Esophagus (tissue), 2 donors: ENCODE measurements around the gene SCNM1. TPM values are rescaled to one million over a fixed set of nuclear protein-coding genes. Genes with fewer than 3 reads are reported as not detected.
"Not testable (repeated sequence)": the region's sequence is repeated elsewhere in the genome, so short reads cannot be mapped to it uniquely, and the experiment has no call there.

Experiments used
- H3K27ac ChIP-seq, 2 donors: one replicate each; pipeline ENCODE4 v1.5.1; 2013; ENCODE audit warnings: low read depth in 2 of 2, mild to moderate bottlenecking in 2 of 2, inconsistent platforms in 1 of 2, low read length in 1 of 2, moderate library complexity in 1 of 2
- H3K27me3 ChIP-seq, 2 donors: one replicate each; pipeline ENCODE4 v1.6.1; 2013; ENCODE audit warnings: low read length in 2 of 2, control low read depth in 1 of 2, mild to moderate bottlenecking in 1 of 2; ENCODE audit not compliant: insufficient read depth in 2 of 2, control insufficient read depth in 1 of 2
- H3K36me3 ChIP-seq, 2 donors: one replicate each; pipeline ENCODE4 v1.6.1; 2013; ENCODE audit warnings: low read length in 1 of 2; ENCODE audit not compliant: control insufficient read depth in 2 of 2, insufficient read depth in 2 of 2
- H3K4me1 ChIP-seq, 2 donors: one replicate each; pipeline ENCODE4 v1.6.1; 2013; ENCODE audit warnings: low read length in 1 of 2; ENCODE audit not compliant: control insufficient read depth in 2 of 2, insufficient read depth in 2 of 2
- H3K4me3 ChIP-seq, 2 donors: one replicate each; pipeline ENCODE4 v1.5.1; 2013; ENCODE audit warnings: low read length in 2 of 2, mild to moderate bottlenecking in 2 of 2, low read depth in 1 of 2, moderate library complexity in 1 of 2
- H3K9me3 ChIP-seq, 2 donors: one replicate each; pipeline ENCODE4 v1.6.1; 2013; ENCODE audit warnings: mild to moderate bottlenecking in 2 of 2, low read depth in 1 of 2, low read length in 1 of 2, moderate library complexity in 1 of 2; ENCODE audit not compliant: control insufficient read depth in 2 of 2, insufficient read depth in 1 of 2
- WGBS, 2 donors: extraction: QIAGEN DNeasy Blood & Tissue Kit; methylation state at CpG; one replicate each; pipeline ENCODE4 v1.1.7; 2013; 5-methylcytosine and 5-hydroxymethylcytosine counted together
- polyA plus RNA-seq, 2 donors: library from polyadenylated mRNA; stranded (reverse); fragments of 200-250 nt; gene quantifications; one replicate each; pipeline ENCODE4 v1.2.3, GENCODE V29; 2013
- donor health status: healthy with polysubstance abuse.
- donor health status: Bipolar disorder and iron deficiency.

SCNM1 gene
- polyA plus RNA-seq, 2 donors = 40.5 to 43.9 TPM

DNA sequence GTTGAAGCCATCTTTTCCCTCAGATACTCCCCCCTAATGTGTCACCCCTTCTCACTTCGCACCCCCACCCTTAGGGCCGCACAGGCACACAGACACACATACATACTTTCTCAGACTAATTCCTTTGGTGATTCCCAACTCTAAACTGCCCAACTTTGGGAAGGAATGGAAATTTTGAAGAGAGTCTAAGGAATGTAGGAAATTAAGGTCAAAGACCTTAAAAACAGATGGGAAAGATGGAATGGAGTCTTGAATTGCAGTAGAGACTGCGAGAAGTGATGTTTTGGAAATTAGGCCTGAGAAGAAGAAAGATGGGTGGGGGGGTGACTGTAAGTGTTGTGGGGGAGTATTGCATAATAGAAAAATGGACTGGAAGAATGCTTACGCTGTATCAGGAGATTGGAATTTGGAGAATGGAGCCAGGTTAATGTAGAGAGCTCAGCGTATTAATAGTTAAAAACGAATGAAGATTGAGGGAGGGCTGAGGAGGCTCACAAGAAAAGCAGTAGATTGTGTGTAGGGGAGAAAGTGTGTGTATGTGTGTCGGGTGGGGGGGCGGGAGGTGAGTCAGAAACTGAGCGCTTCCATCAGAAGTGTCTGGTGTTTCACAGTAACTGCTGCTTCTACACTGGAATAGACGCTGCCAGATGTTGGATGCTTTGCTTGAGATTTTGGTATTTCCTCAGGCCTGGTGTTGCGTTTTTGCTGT lies 34.1 kb downstream of the SCNM1 start:
- H3K4me1 ChIP-seq = no peaks in the 10 kb centered on the region
- peaks cover 0 to 5% of the 10 kb centered on the region in 2 donors for H3K36me3 ChIP-seq
- peak overlapping the region; percentile 74 to 97 for H3K4me3 ChIP-seq
- H3K27me3 ChIP-seq = no peaks in the 10 kb centered on the region
- WGBS, 2 donors = 17 to 18% methylated on average over 11 of the region's 11 CpGs
- H3K27ac ChIP-seq = peak overlapping the region; percentile 85 to 87
- H3K9me3 ChIP-seq = no peaks in the 10 kb centered on the region

DNA sequence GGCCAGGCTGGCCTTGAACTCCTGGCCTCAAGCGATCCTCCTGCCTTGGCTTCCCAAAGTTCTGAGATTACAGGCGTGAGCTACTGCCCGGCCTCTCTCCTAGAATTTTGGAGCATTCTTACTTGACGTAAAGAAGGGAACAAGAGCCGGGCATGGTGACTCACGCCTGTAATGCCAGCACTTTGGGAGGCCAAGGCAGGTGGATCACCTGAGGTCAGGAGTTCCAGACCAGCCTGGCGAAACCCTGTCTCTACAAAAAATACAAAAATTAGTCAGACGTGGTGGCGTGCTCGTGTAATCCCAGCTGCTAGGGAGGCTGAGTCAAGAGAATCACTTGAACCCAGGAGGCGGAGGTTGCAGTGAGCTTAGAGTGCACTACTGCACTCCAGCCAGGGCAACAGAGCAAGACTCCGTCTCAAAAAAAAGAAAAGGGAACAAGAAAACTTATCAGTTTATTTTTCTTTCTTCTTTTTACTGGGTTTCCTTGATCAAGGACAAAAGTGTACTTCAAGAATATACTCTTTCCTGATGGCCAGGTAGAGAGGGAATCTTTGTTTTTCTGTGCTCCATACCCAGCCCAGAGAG lies 39.5 kb downstream of the SCNM1 start:
- not testable (repeated sequence) for H3K4me1 ChIP-seq, H3K27ac ChIP-seq, H3K4me3 ChIP-seq, H3K27me3 ChIP-seq, H3K9me3 ChIP-seq
- H3K36me3 ChIP-seq = peaks cover 2 to 14% of the 10 kb centered on the region in 2 donors
- 91 to 94% methylated on average over 12 of the region's 12 CpGs for WGBS, 2 donors

GRCh38 chr1:151210830-151211229 lies 44.9 kb downstream of the SCNM1 start:
- Histone ChIP-seq H3K27me3 (no peaks in the 10 kb centered on the region), H3K36me3 (peaks cover 6 to 12% of the 10 kb centered on the region in 2 donors), H3K4me1 (no peaks in the 10 kb centered on the region), H3K9me3 (no peaks in the 10 kb centered on the region), H3K4me3 (no peak overlapping the region), H3K27ac (peak overlapping the region in 1 of 2 donors; percentile 9)
- WGBS, 2 donors = 48 to 64% methylated on average over 1 of the region's 1 CpG

DNA sequence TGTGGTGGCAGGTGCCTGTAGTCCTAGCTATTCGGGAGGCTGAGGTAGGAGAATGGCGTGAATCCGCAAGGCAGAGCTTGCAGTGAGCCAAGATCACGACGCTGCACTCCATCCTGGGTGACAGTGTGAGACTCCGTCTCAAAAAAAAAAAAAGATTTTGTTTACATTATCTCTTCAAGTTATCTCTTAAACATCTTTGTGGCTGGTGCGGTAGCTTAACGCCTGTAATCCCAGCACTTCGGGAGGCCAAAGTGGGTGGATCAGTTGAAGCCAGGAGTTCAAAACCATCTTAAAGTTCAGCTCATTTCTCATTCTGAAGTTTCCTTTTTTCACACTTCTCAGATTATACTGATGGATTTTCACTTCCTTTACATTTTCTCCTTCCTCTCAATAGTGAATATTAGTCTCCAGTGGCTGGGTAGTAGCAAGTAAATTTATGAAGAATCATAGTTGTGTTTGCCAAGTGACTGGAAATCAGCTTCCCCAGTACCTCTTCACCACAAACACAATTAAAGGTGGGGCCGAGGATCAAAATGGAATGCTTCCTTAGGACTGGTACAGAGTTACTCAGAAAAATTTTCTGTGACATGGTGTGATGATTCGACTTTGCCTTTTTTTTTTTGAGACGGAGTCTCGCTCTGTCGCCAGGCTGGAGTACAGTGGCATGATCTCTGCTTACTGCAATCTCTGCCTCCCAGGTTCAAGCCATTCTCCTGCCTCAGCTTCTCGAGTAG lies 46.2 kb downstream of the SCNM1 start:
- Histone ChIP-seq H3K9me3 (no peaks in the 10 kb centered on the region), H3K4me1 (no peaks in the 10 kb centered on the region), H3K36me3 (peaks cover 4 to 10% of the 10 kb centered on the region in 2 donors), H3K4me3 (no peak overlapping the region), H3K27me3 (no peaks in the 10 kb centered on the region), H3K27ac (peak overlapping the region in 1 of 2 donors; percentile 27)
- WGBS, 2 donors = 73 to 79% methylated on average over 15 of the region's 15 CpGs

DNA sequence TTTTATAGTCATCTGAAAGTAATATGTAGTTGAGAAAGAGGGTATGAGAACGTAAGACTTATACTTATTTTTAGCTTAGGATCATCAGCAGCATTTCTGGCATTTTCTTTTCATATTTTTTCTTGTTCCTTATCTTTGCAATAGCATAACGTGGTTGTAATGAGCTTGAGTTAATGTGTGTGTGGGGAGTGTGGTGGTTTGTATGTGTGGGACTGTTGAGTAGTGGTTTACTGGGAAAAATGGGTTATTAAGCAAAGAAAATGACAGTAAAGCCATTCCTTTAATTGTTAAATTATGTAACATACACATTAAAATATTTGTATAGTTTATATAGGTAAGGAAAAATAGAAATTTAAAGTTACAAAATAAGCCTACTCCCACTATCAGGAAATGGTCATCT lies 47.6 kb downstream of the SCNM1 start:
- H3K27ac ChIP-seq = no peak overlapping the region
- peaks cover 3 to 4% of the 10 kb centered on the region in 2 donors for H3K36me3 ChIP-seq
- WGBS, 2 donors = 37 to 57% methylated on average over 2 of the region's 2 CpGs
- H3K9me3 ChIP-seq = no peaks in the 10 kb centered on the region
- no peak overlapping the region for H3K4me3 ChIP-seq
- no peaks in the 10 kb centered on the region for H3K27me3 ChIP-seq
- no peaks in the 10 kb centered on the region for H3K4me1 ChIP-seq

Other genes starting within 250 kb of the SCNM1 start
- 10 to 100 TPM; 14.4 to 17.8 TPM for gene SETDB1, start 239.8 kb upstream of the SCNM1 start, polyA plus RNA-seq
- 10 to 100 TPM; 35.5 to 39.4 TPM for gene CERS2, start 191.3 kb upstream of the SCNM1 start, polyA plus RNA-seq
- 10 to 100 TPM; 14.4 to 17.5 TPM for gene ANXA9, start 183.9 kb upstream of the SCNM1 start, polyA plus RNA-seq
- gene MINDY1, start 159.2 kb upstream of the SCNM1 start, polyA plus RNA-seq = 10 to 100 TPM; 17.2 to 21.3 TPM
- 10 to 100 TPM in 1 of 2 donors, 1 to 10 TPM in 1; 7.2 to 10.1 TPM for gene PRUNE1, start 157.7 kb upstream of the SCNM1 start, polyA plus RNA-seq
- gene BNIPL, start 129.6 kb upstream of the SCNM1 start, polyA plus RNA-seq = 100 to 1,000 TPM; 111 to 159 TPM
- 1 to 10 TPM; 1.7 to 2.9 TPM for gene C1orf56, start 118.4 kb upstream of the SCNM1 start, polyA plus RNA-seq
- gene CDC42SE1, start 106.5 kb upstream of the SCNM1 start, polyA plus RNA-seq = 10 to 100 TPM; 62.9 to 86.6 TPM
- gene MLLT11, start 105.7 kb upstream of the SCNM1 start, polyA plus RNA-seq = 1 to 10 TPM in 1 of 2 donors, under 1 TPM in 1; 0.72 to 1.5 TPM
- gene GABPB2, start 95.4 kb upstream of the SCNM1 start, polyA plus RNA-seq = 1 to 10 TPM; 4.2 to 6.3 TPM
- 1 to 10 TPM; 3.3 to 7.2 TPM for gene SEMA6C, start 19.5 kb upstream of the SCNM1 start, polyA plus RNA-seq
- gene TNFAIP8L2, start 9.5 kb upstream of the SCNM1 start, polyA plus RNA-seq = 1 to 10 TPM; 1.2 to 1.6 TPM
- gene LYSMD1, start 242 bp upstream of the SCNM1 start, polyA plus RNA-seq = 1 to 10 TPM; 3.8 TPM
- under 1 TPM; 0.14 to 0.22 TPM for gene TMOD4, start 9.8 kb downstream of the SCNM1 start, polyA plus RNA-seq
- 10 to 100 TPM; 27.2 to 28.2 TPM for gene VPS72, start 24.1 kb downstream of the SCNM1 start, polyA plus RNA-seq
- gene PIP5K1A, start 32.4 kb downstream of the SCNM1 start, polyA plus RNA-seq = 10 to 100 TPM; 16.4 to 23.2 TPM
- 100 to 1,000 TPM; 127 to 168 TPM for gene PSMD4, start 88.6 kb downstream of the SCNM1 start, polyA plus RNA-seq
- 10 to 100 TPM in 1 of 2 donors, 1 to 10 TPM in 1; 8.0 to 11.4 TPM for gene ZNF687, start 116.2 kb downstream of the SCNM1 start, polyA plus RNA-seq
- gene PI4KB, start 161.3 kb downstream of the SCNM1 start, polyA plus RNA-seq = 10 to 100 TPM; 22.3 to 28.6 TPM
- 10 to 100 TPM; 12.0 to 12.9 TPM for gene RFX5, start 181.1 kb downstream of the SCNM1 start, polyA plus RNA-seq
- gene SELENBP1, start 206.6 kb downstream of the SCNM1 start, polyA plus RNA-seq = 10 to 100 TPM; 23.5 to 27.4 TPM
- 100 to 1,000 TPM; 223 to 250 TPM for gene PSMB4, start 233.4 kb downstream of the SCNM1 start, polyA plus RNA-seq